Neural cell (in vitro differentiated cells): ENCODE measurements around the gene KIF13A. TPM values are rescaled to one million over a fixed set of nuclear protein-coding genes. Genes with fewer than 3 reads are reported as not detected.

Experiments
- H2AFZ ChIP-seq: fragments of 200-600, 300-800 bp; sonication (generic), shearing (Covaris generic); 2 replicates; pipeline ENCODE4 v1.6.0; 2014; ENCODE audit warnings: low read depth, mild to moderate bottlenecking, antibody characterized with exemption, low read length, moderate library complexity
- H3F3A ChIP-seq: fragments of 200-600 bp; shearing (Covaris generic); 2 replicates; pipeline ENCODE4 v1.6.1; 2016; ENCODE audit warnings: mild to moderate bottlenecking, moderate library complexity, mixed read lengths, antibody characterized with exemption, low read length; ENCODE audit not compliant: insufficient read depth, poor library complexity, severe bottlenecking
- H3K27ac ChIP-seq: fragments of 200-600, 300-800 bp; sonication (generic), shearing (Covaris generic); 2 replicates; pipeline ENCODE4 v1.5.1; 2014; ENCODE audit warnings: mild to moderate bottlenecking, low read length, moderate library complexity
- H3K27me3 ChIP-seq: fragments of 300-800, 200-600 bp; sonication (generic), shearing (Covaris generic); 2 replicates; pipeline ENCODE4 v1.6.0; 2014; ENCODE audit warnings: mild to moderate bottlenecking, low read depth, low read length, moderate library complexity; ENCODE audit not compliant: insufficient read depth
- H3K36me3 ChIP-seq: fragments of 300-800, 200-600 bp; sonication (generic), shearing (Covaris generic); 2 replicates; pipeline ENCODE4 v1.5.1; 2014; ENCODE audit warnings: mild to moderate bottlenecking, antibody characterized with exemption, low read length, moderate library complexity; ENCODE audit not compliant: insufficient read depth
- H3K4me2 ChIP-seq: fragments of 300-800, 200-600 bp; sonication (generic), shearing (Covaris generic); 2 replicates; pipeline ENCODE4 v1.6.0; 2014; ENCODE audit warnings: mild to moderate bottlenecking, low read length
- H3K4me3 ChIP-seq: fragments of 300-800, 200-600 bp; sonication (generic), shearing (Covaris generic); 2 replicates; pipeline ENCODE4 v1.5.1; 2014; ENCODE audit warnings: mild to moderate bottlenecking, low read length, moderate library complexity
- H3K79me2 ChIP-seq: fragments of 200-600 bp; shearing (Covaris generic); replicated peaks from 2 replicates; pipeline ENCODE4 v1.6.0; 2014; ENCODE audit warnings: mild to moderate bottlenecking, low read length, moderate library complexity; ENCODE audit not compliant: insufficient read depth
- H3K9ac ChIP-seq: fragments of 300-800, 200-600 bp; sonication (generic), shearing (Covaris generic); 2 replicates; pipeline ENCODE4 v1.6.1; 2016; ENCODE audit warnings: mild to moderate bottlenecking, low read length, mixed read lengths
- H3K9me2 ChIP-seq: fragments of 200-600 bp; shearing (Covaris generic); 2 replicates; pipeline ENCODE4 v1.6.1; 2016; ENCODE audit warnings: mild to moderate bottlenecking, low read length, mixed read lengths; ENCODE audit not compliant: insufficient read depth
- H3K9me3 ChIP-seq: fragments of 200-600, 300-800 bp; sonication (generic), shearing (Covaris generic); 2 replicates; pipeline ENCODE4 v1.6.1; 2016; ENCODE audit warnings: mild to moderate bottlenecking, mixed run types, low read length, moderate library complexity, mixed read lengths
- H4K20me1 ChIP-seq: fragments of 200-600 bp; shearing (Covaris generic); 2 replicates; pipeline ENCODE4 v1.6.1; 2016; ENCODE audit warnings: mild to moderate bottlenecking, mixed run types; ENCODE audit not compliant: insufficient read depth
- EP300 ChIP-seq: fragments of 450-650 bp; conservative IDR thresholded peaks from 2 replicates; pipeline ENCODE4 v1.6.1; 2014; ENCODE audit warnings: antibody characterized with exemption, mild to moderate bottlenecking, moderate library complexity; ENCODE audit not compliant: poor library complexity, severe bottlenecking
- EZH2 ChIP-seq: fragments of 200-600, 300-800 bp; shearing (Covaris generic), sonication (generic); IDR thresholded peaks from 2 replicates; pipeline ENCODE4 v1.6.1; 2014; ENCODE audit warnings: antibody characterized with exemption, low read length, borderline replicate concordance, mild to moderate bottlenecking; ENCODE audit not compliant: insufficient read depth, poor library complexity, severe bottlenecking
- MXI1 ChIP-seq: fragments of 450-650 bp; conservative IDR thresholded peaks from 2 replicates; pipeline ENCODE4 v1.6.1; 2014; ENCODE audit warnings: antibody characterized with exemption, mild to moderate bottlenecking; ENCODE audit not compliant: poor library complexity, severe bottlenecking
- POLR2AphosphoS5 ChIP-seq: IDR thresholded peaks from 2 replicates; pipeline ENCODE4 v1.6.1; 2012
- RAD21 ChIP-seq: fragments of 450-650 bp; conservative IDR thresholded peaks from 2 replicates; pipeline ENCODE4 v1.6.1; 2014; ENCODE audit warnings: antibody characterized with exemption, mild to moderate bottlenecking, moderate library complexity
- REST ChIP-seq: IDR thresholded peaks from 2 replicates; pipeline ENCODE4 v1.6.1; 2012; ENCODE audit warnings: borderline replicate concordance
- SMC3 ChIP-seq: fragments of 450-650 bp; conservative IDR thresholded peaks from 2 replicates; pipeline ENCODE4 v1.6.1; 2014; ENCODE audit warnings: antibody characterized with exemption, mild to moderate bottlenecking, moderate library complexity; ENCODE audit not compliant: poor library complexity
- TAF1 ChIP-seq: IDR thresholded peaks from 2 replicates; pipeline ENCODE4 v1.6.1; 2012; ENCODE audit warnings: low read depth
- polyA plus RNA-seq: library from polyadenylated mRNA; depleted of rRNA; stranded (reverse); fragments of >200 nt; gene quantifications from 2 replicates; pipeline ENCODE4 v1.2.3, GENCODE V29; 2014
- TF ChIP-seq, protein P1 (sequence below): fragments of 450-650 bp; IDR thresholded peaks from 2 replicates; pipeline ENCODE4 v1.5.1; 2014; ENCODE audit warnings: antibody characterized with exemption, mild to moderate bottlenecking, moderate library complexity; ENCODE audit not compliant: poor library complexity, severe bottlenecking

The KIF13A gene
- polyA plus RNA-seq, 1 donor from 2014 or later, result 9.4 TPM

DNA sequence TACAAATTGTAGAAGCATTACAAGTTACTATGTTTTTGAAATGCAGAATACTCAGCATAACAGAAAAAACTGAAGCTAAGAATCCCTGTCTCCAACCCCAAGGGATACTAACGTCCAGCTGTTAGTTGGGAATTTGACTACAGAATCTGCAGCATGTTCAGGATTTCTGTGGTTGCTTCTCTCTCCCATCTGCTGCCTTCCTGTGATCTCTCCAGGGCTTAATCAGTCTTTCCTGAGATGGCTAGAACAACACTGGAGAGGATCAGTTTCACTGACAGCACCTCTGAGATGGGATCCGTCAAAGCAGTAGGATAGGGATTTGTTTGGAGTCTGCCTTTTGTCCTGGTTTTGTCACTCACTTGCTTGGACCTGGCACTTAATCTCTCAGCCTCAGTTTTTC, 207.4 kb downstream of the KIF13A start:
- H3F3A ChIP-seq, result no peaks in the 10 kb centered on the region
- H3K9me3 ChIP-seq, result no peaks in the 10 kb centered on the region
- no peaks in the 10 kb centered on the region for H4K20me1 ChIP-seq
- H3K4me3 ChIP-seq, result no peak overlapping the region
- H3K4me2 ChIP-seq, result no peak overlapping the region
- H2AFZ ChIP-seq, result no peak overlapping the region
- H3K9me2 ChIP-seq, result no peaks in the 10 kb centered on the region
- no peaks in the 10 kb centered on the region for H3K79me2 ChIP-seq
- no peaks in the 10 kb centered on the region for H3K27me3 ChIP-seq
- no peak overlapping the region for H3K27ac ChIP-seq
- TF ChIP-seq POLR2AphosphoS5 (no peak), MXI1 (no peak), EP300 (no peak), SMC3 (no peak), TAF1 (no peak), REST (no peak), RAD21 (no peak), EZH2 (no peak)
- TF ChIP-seq, protein P1, sequence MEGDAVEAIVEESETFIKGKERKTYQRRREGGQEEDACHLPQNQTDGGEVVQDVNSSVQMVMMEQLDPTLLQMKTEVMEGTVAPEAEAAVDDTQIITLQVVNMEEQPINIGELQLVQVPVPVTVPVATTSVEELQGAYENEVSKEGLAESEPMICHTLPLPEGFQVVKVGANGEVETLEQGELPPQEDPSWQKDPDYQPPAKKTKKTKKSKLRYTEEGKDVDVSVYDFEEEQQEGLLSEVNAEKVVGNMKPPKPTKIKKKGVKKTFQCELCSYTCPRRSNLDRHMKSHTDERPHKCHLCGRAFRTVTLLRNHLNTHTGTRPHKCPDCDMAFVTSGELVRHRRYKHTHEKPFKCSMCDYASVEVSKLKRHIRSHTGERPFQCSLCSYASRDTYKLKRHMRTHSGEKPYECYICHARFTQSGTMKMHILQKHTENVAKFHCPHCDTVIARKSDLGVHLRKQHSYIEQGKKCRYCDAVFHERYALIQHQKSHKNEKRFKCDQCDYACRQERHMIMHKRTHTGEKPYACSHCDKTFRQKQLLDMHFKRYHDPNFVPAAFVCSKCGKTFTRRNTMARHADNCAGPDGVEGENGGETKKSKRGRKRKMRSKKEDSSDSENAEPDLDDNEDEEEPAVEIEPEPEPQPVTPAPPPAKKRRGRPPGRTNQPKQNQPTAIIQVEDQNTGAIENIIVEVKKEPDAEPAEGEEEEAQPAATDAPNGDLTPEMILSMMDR, result no peak
- no peak overlapping the region for H3K9ac ChIP-seq
- no peaks in the 10 kb centered on the region for H3K36me3 ChIP-seq

- no peaks in the 10 kb centered on the region for H4K20me1 ChIP-seq
- H3K9me3 ChIP-seq, result no peaks in the 10 kb centered on the region
- H3K9me2 ChIP-seq, result no peaks in the 10 kb centered on the region
- no peak overlapping the region for H3K4me3 ChIP-seq
- H3F3A ChIP-seq, result no peaks in the 10 kb centered on the region
- no peaks in the 10 kb centered on the region for H3K27me3 ChIP-seq
- no peak overlapping the region for H3K4me2 ChIP-seq
- TF ChIP-seq POLR2AphosphoS5 (no peak), EZH2 (no peak), RAD21 (no peak), TAF1 (no peak), SMC3 (no peak), MXI1 (no peak), EP300 (no peak), REST (no peak)
- TF ChIP-seq, protein P1, result no peak
- H3K36me3 ChIP-seq, result no peaks in the 10 kb centered on the region
- H2AFZ ChIP-seq, result no peak overlapping the region
- no peak overlapping the region for H3K9ac ChIP-seq
- H3K79me2 ChIP-seq, result no peaks in the 10 kb centered on the region
- H3K27ac ChIP-seq, result no peak overlapping the region
Measured at GRCh38 chr6:17771609-17772008, 215.8 kb downstream of the KIF13A start.
